Right lobe of liver (tissue), 6 donors: ENCODE data around the gene PAQR7. TPM values are rescaled to one million over a fixed set of nuclear protein-coding genes. Genes with fewer than 3 reads are reported as not detected.

Source experiments
- ATAC-seq, 4 donors: fragments of 200-7000 bp; cut with Tn5 transposase; one replicate each; pipeline ENCODE4 v1.9.1; 2020; ENCODE audit warnings: mild to moderate bottlenecking in 4 of 4, moderate library complexity in 4 of 4
- DNase-seq, 3 donors: peaks; one replicate each; pipeline ENCODE4 v3.0.0-alpha.2; 2020
- H3K27ac ChIP-seq, 3 donors: fragments of 200-600 bp; one replicate each; pipeline ENCODE4 v1.8.0; 2022
- H3K27me3 ChIP-seq, 2 donors: fragments of 200-600 bp; one replicate each; pipeline ENCODE4 v1.8.0; 2022
- H3K36me3 ChIP-seq, 4 donors: fragments of 200-600 bp; sonication (generic) in 1 of 4; one replicate each; pipeline versions ENCODE4 v1.5.1 to v1.8.0; 2017 to 2022; ENCODE audit warnings: control low read depth in 1 of 4
- H3K4me1 ChIP-seq, 4 donors: fragments of 200-600 bp; sonication (generic) in 1 of 4; one replicate each; pipeline versions ENCODE4 v1.5.1 to v1.8.0; 2017 to 2022; ENCODE audit warnings: control low read depth in 1 of 4
- H3K4me3 ChIP-seq, 3 donors: fragments of 200-600 bp; one replicate each; pipeline ENCODE4 v1.8.0; 2022
- H3K9me3 ChIP-seq, 4 donors: fragments of 200-600 bp; sonication (generic) in 1 of 4; one replicate each; pipeline versions ENCODE4 v1.5.1 to v1.8.0; 2017 to 2022; ENCODE audit warnings: control low read depth in 1 of 4
- POLR2A ChIP-seq: fragments of 450-650 bp; IDR thresholded peaks from one replicate; pipeline ENCODE4 v1.6.1; 2017; ENCODE audit warnings: antibody characterized with exemption, mild to moderate bottlenecking
- WGBS: methylation state at CpG from one replicate; pipeline ENCODE4 v1.1.6; 2018; ENCODE audit warnings: low coverage, low lambda C conversion rate; ENCODE audit not compliant: insufficient coverage; ENCODE audit errors: missing lambda C conversion rate; 5-methylcytosine and 5-hydroxymethylcytosine counted together
- intact Hi-C, 2 donors: fragments of 100-400 bp; cut with DNase I; formaldehyde crosslinking; loops; one replicate each; pipeline versions ENCODE4 v1.11.2 to v1.14.1; 2022
- total RNA-seq, 6 experiments: library from RNA; depleted of rRNA in 2 of 6; stranded (reverse); fragments of >200 nt in 2 of 6; fragmentation: NEBNext Ultra II Directional in 3 of 6; extraction: Animal tissue kit (Norgen Biotek cat#: 25700) in 3 of 6; gene quantifications; one replicate each; pipeline versions ENCODE4 v1.1.0 to v1.2.4, GENCODE V29; 2016 to 2023
- TF ChIP-seq, protein P1 (sequence below), 4 donors: fragments of 200-600 bp in 3 of 4; fragments of 450-650 bp in 1 of 4; IDR thresholded peaks; one replicate each; pipeline versions ENCODE4 v1.5.1 to v1.8.0; 2016 to 2022; ENCODE audit warnings: antibody characterized with exemption in 4 of 4, mild to moderate bottlenecking in 2 of 4
- donor health status: DM: no; HTN: yes; CAD: no.
- donor health status: DM: no; HTN: no; CAD: no.
- donor health status: DM: no; HTN: no; CAD: no.
- donor health status: DM: no; HTN: yes; CAD: no.
- donor health status: DM: no; HTN: yes; CAD: no.

The PAQR7 gene
- total RNA-seq, 6 experiments from 2014 or later, result 0.74 to 4.8 (median 2.4) TPM

DNA sequence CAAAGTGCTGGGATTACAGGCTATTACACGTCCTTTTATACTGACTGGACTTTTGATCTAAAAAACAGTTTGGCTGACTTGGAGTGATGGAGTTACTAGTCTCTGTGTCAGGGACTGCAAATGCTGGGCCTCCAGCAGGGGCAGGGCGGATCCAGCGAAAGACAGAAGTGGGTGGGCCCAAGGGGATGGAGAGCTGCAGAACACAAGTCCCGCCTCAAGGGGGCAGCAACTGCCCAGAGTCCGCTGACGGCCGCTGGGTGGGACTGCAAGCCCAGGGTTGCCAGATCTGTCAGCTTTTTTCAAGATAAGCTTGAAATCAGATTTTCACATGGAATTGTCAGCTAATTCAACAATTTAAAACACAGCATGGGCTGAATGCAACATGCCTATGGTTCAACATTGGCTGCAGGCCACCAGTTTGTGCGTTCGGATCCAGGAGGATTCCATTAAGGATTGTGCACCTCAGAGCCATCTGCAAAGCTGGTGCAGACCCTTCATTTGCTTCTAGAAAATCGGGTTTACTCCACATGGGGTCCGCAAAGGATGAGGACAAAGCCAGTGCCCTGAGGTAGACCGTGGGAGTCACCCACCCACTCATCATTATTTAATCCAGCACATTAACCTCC, 20.0 kb upstream of the PAQR7 start:
- WGBS, result 10% methylated on average over 9 of the region's 12 CpGs
- peak; percentile 97 to 100 (median 98) for ATAC-seq
- H3K4me3 ChIP-seq, result no peak overlapping the region
- TF ChIP-seq POLR2A, result no peak
- TF ChIP-seq, protein P1, sequence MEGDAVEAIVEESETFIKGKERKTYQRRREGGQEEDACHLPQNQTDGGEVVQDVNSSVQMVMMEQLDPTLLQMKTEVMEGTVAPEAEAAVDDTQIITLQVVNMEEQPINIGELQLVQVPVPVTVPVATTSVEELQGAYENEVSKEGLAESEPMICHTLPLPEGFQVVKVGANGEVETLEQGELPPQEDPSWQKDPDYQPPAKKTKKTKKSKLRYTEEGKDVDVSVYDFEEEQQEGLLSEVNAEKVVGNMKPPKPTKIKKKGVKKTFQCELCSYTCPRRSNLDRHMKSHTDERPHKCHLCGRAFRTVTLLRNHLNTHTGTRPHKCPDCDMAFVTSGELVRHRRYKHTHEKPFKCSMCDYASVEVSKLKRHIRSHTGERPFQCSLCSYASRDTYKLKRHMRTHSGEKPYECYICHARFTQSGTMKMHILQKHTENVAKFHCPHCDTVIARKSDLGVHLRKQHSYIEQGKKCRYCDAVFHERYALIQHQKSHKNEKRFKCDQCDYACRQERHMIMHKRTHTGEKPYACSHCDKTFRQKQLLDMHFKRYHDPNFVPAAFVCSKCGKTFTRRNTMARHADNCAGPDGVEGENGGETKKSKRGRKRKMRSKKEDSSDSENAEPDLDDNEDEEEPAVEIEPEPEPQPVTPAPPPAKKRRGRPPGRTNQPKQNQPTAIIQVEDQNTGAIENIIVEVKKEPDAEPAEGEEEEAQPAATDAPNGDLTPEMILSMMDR (IDR thresholded peaks at IDR 0.05), result peak; percentile 97 to 99 (median 98)
- intact Hi-C loops, result loop anchor here (5.0 kb wide), 2 partner anchors 102 to 107 kb away; partner anchors contain the start of gene PAFAH2 (in 1 of the 2)
- peaks cover 0 to 13% (median 6%) of the 10 kb centered on the region in 4 donors for H3K4me1 ChIP-seq
- no peaks in the 10 kb centered on the region for H3K9me3 ChIP-seq
- no peaks in the 10 kb centered on the region for H3K27me3 ChIP-seq
- no peak overlapping the region for H3K27ac ChIP-seq
- DNase-seq, result peak; percentile 87 to 89 (median 87)
- H3K36me3 ChIP-seq, result no peaks in the 10 kb centered on the region

DNA sequence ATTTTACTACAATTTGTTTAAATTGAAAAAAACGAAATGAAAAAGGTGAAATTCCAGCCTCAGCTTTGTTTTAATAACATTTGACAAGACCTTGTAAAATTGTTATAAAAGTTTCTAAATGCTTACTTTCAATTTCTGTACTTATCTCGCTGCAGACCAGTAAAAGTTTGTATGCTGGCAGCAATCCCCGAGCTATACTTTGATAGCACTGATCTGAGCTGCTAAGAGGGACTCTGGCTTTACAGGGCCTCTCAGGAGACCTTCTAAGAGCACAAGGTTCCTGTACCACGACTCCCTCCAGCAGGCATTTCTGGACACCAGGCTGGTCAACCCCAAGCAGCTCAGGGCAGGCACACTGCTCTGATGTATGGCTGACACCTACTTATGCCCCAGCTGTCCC, 17.6 kb upstream of the PAQR7 start:
- Histone ChIP-seq H3K4me3 (no peak overlapping the region), H3K4me1 (peaks cover 0 to 23% (median 11%) of the 10 kb centered on the region in 4 donors), H3K27ac (no peak overlapping the region), H3K9me3 (no peaks in the 10 kb centered on the region), H3K27me3 (no peaks in the 10 kb centered on the region), H3K36me3 (no peaks in the 10 kb centered on the region)
- WGBS, result 66% methylated on average over 4 of the region's 4 CpGs
- ATAC-seq, result no peak
- intact Hi-C loops, result no loop called here
- TF ChIP-seq, protein P1 (IDR thresholded peaks at IDR 0.05), result no peak
- TF ChIP-seq POLR2A, result no peak
- DNase-seq, result no peak

DNA sequence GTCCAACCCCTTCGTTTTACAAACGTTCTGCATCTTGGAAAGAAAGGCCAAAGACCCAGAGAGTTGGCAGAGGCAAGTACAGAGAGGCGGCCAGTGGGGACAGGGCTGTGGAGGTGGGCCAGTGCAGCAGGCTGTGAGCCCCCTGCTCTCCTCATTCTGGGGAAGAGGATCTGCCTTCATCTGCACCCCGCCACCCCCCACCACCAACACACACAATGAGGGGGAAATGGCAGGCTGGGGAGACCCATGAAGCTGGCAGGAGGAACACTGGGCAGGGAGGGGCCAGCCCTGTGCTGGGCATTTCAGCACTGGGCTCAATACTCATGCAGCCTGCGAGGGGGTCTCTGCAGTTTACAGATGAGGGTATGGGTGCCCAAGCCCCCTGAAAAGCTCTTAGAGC, 16.1 kb upstream of the PAQR7 start:
- H3K4me1 ChIP-seq, result peaks cover 0 to 23% (median 11%) of the 10 kb centered on the region in 4 donors
- 62% methylated on average over 4 of the region's 5 CpGs for WGBS
- no peak overlapping the region for H3K4me3 ChIP-seq
- no peaks in the 10 kb centered on the region for H3K36me3 ChIP-seq
- no peaks in the 10 kb centered on the region for H3K9me3 ChIP-seq
- H3K27me3 ChIP-seq, result no peaks in the 10 kb centered on the region
- TF ChIP-seq, protein P1 (IDR thresholded peaks at IDR 0.05), result no peak
- no peak for TF ChIP-seq POLR2A
- no peak overlapping the region for H3K27ac ChIP-seq
- no peak for ATAC-seq
- no peak for DNase-seq
- intact Hi-C loops, result no loop called here

DNA sequence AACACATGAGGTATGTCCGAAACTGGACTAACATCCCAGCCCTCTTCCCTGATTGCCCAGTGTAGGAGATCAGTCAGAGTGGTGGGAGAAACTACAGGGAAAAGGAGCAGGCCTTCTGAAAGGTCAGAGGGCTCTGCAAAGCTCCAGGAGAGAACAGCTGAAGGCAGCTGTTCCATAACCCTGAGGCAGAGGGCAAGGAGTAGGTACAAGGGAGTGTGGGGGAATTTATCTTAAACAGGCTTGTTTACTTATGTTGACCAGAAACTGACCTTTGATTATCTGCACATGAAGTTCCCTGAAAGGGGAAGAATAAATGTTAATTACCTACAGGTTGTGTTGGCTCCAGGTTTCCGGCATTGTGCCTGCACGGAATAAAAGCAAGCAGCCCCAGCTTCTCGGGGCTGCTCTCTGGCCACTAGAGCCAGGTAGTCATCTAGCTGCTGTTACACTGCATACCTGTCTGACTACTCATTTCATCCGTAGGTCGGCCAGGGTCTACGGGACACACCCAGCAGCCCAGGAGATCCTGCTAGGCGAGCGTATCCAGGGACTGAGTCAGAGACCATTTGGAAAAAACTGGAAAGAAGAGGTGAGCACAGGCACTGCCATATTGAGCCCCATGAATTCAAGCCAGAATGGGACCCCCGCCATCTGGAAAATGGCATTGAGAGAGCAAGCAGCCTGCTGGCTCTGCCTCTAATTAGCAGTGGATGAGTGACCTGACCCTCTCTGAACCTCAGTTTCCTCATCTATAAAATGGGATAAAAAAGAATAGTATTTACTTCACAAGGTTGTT, 14.9 kb upstream of the PAQR7 start:
- Histone ChIP-seq H3K9me3 (no peaks in the 10 kb centered on the region), H3K4me1 (peaks cover 0 to 27% (median 11%) of the 10 kb centered on the region in 4 donors), H3K36me3 (no peaks in the 10 kb centered on the region), H3K27me3 (no peaks in the 10 kb centered on the region), H3K27ac (no peak overlapping the region), H3K4me3 (no peak overlapping the region)
- DNase-seq, result peak in 1 of 3 donors; percentile 41
- intact Hi-C loops, result no loop called here
- peak in 3 of 4 donors; percentile 18 to 70 (median 20) for ATAC-seq
- TF ChIP-seq, protein P1 (IDR thresholded peaks at IDR 0.05), result no peak
- TF ChIP-seq POLR2A, result no peak
- WGBS, result 50% methylated on average over 7 of the region's 10 CpGs
